H1 (cell line): ENCODE measurements around the gene GGT6. TPM values are rescaled to one million over a fixed set of nuclear protein-coding genes. Genes with fewer than 3 reads are reported as not detected.

Experiments
- CTCF ChIA-PET: fragments of 300-600 bp; sonication (Branson Sonifier 250); formaldehyde crosslinking; loops from one replicate; lab custom pipeline; 2021; ENCODE audit not compliant: partially characterized antibody; lab: Charles Lee
- POLR2A ChIA-PET: fragments of 300-600 bp; sonication (Branson Sonifier 250); formaldehyde crosslinking; loops from one replicate; lab custom pipeline; 2021; ENCODE audit warnings: inconsistent platforms; ENCODE audit not compliant: partially characterized antibody; lab: Charles Lee
- DNase-seq, 2 experiments: peaks; one replicate each; pipeline versions ENCODE4 v3.0.0 to v3.0.0-alpha.2; 2010 to 2022; ENCODE audit warnings: low spot score in 2 of 2, low read depth in 1 of 2, mixed read lengths in 1 of 2
- FAIRE-seq: peaks from 2 replicates; lab custom pipeline; 2011; peaks lifted over from hg19 to GRCh38; lab: Jason Lieb, UNC
- H2AFZ ChIP-seq: 2 replicates; pipeline ENCODE4 v1.8.1; 2012; ENCODE audit warnings: low read length, inconsistent platforms
- H2AK5ac ChIP-seq: 2 replicates; pipeline ENCODE4 v1.6.1; 2013; ENCODE audit warnings: low read depth, low read length
- H2BK120ac ChIP-seq: replicated peaks from 2 replicates; pipeline ENCODE3; 2013; ENCODE audit warnings: low read depth, low read length, inconsistent platforms
- H2BK12ac ChIP-seq: 2 replicates; pipeline ENCODE4 v1.6.1; 2013; ENCODE audit warnings: low read depth, low read length
- H2BK15ac ChIP-seq: 2 replicates; pipeline ENCODE4 v1.6.1; 2013; ENCODE audit warnings: low read length
- H2BK20ac ChIP-seq: 2 replicates; pipeline ENCODE4 v1.6.1; 2013; ENCODE audit warnings: low read length
- H2BK5ac ChIP-seq: 2 replicates; pipeline ENCODE4 v1.6.1; 2013; ENCODE audit warnings: low read depth, low read length
- H3K14ac ChIP-seq: 2 replicates; pipeline ENCODE4 v1.6.1; 2013; ENCODE audit warnings: inconsistent platforms; ENCODE audit not compliant: insufficient read length
- H3K18ac ChIP-seq: 2 replicates; pipeline ENCODE4 v1.6.1; 2013; ENCODE audit warnings: low read length; ENCODE audit errors: extremely low read depth
- H3K23ac ChIP-seq: 2 replicates; pipeline ENCODE4 v1.6.1; 2013; ENCODE audit warnings: inconsistent platforms; ENCODE audit not compliant: insufficient read length
- H3K23me2 ChIP-seq: 2 replicates; pipeline ENCODE4 v1.6.1; 2013; ENCODE audit warnings: low read depth, low read length
- H3K27ac ChIP-seq: 2 replicates; pipeline ENCODE4 v1.6.1; 2011; ENCODE audit warnings: low read depth, low read length, inconsistent platforms
- H3K27me3 ChIP-seq, 4 experiments: replicated peaks in 1 of 4; 1 replicate in 1 of 4; 2 replicates in 3 of 4; pipeline versions ENCODE4 v1.6.1 to v1.8.1; 2011 to 2013; ENCODE audit warnings: low read length in 3 of 4, mild to moderate bottlenecking in 3 of 4, inconsistent platforms in 2 of 4, mixed read lengths in 2 of 4, moderate library complexity in 1 of 4; ENCODE audit not compliant: control insufficient read depth in 3 of 4, insufficient read depth in 3 of 4; ENCODE audit errors: extremely low read depth in 1 of 4
- H3K36me3 ChIP-seq, 4 experiments: 2 replicates each; pipeline versions ENCODE4 v1.6.1 to v1.8.1; 2011 to 2013; ENCODE audit warnings: mild to moderate bottlenecking in 4 of 4, low read length in 3 of 4, moderate library complexity in 2 of 4, control low read depth in 1 of 4, inconsistent platforms in 1 of 4; ENCODE audit not compliant: insufficient read depth in 4 of 4, control insufficient read depth in 2 of 4
- H3K4ac ChIP-seq: replicated peaks from 2 replicates; pipeline ENCODE3; 2013; ENCODE audit warnings: low read length, low read depth, mixed read lengths, inconsistent platforms; ENCODE audit not compliant: insufficient read length
- H3K4me1 ChIP-seq, 4 experiments: replicated peaks in 1 of 4; 1 replicate in 1 of 4; 2 replicates in 3 of 4; pipeline versions ENCODE4 v1.6.1 to v1.8.1; 2011 to 2013; ENCODE audit warnings: low read length in 3 of 4, inconsistent platforms in 2 of 4, mixed read lengths in 1 of 4; ENCODE audit not compliant: insufficient read depth in 4 of 4, control insufficient read depth in 3 of 4
- H3K4me2 ChIP-seq, 2 experiments: 2 replicates each; pipeline versions ENCODE4 v1.6.1 to v1.8.1; 2011 to 2013; ENCODE audit warnings: low read depth in 2 of 2, low read length in 2 of 2, control low read depth in 1 of 2, inconsistent platforms in 1 of 2, mild to moderate bottlenecking in 1 of 2; ENCODE audit not compliant: insufficient read depth in 1 of 2
- H3K4me3 ChIP-seq, 4 experiments: fragments of 200-600, 300-600 bp in 1 of 4; sonication (generic), shearing (Covaris generic), sonication (Bioruptor Twin) in 1 of 4; 2 replicates each; pipeline versions ENCODE4 v1.5.1 to v1.8.1; 2011 to 2016; ENCODE audit warnings: low read length in 4 of 4, low read depth in 3 of 4, control low read depth in 2 of 4, inconsistent platforms in 2 of 4, mild to moderate bottlenecking in 2 of 4, mixed read lengths in 1 of 4, moderate library complexity in 1 of 4; ENCODE audit not compliant: insufficient read depth in 2 of 4; ENCODE audit errors: extremely low read depth in 1 of 4
- H3K56ac ChIP-seq: replicated peaks from 2 replicates; pipeline ENCODE3; 2013; ENCODE audit warnings: low read depth, mild to moderate bottlenecking, mixed read lengths, low read length, inconsistent platforms; ENCODE audit not compliant: insufficient read length
- H3K79me1 ChIP-seq: 2 replicates; pipeline ENCODE4 v1.6.1; 2013; ENCODE audit warnings: low read depth, low read length, control low read depth
- H3K79me2 ChIP-seq, 2 experiments: 2 replicates each; pipeline versions ENCODE4 v1.6.1 to v1.8.1; 2012 to 2013; ENCODE audit warnings: low read length in 2 of 2, mild to moderate bottlenecking in 2 of 2, inconsistent platforms in 1 of 2; ENCODE audit not compliant: insufficient read depth in 2 of 2, control insufficient read depth in 1 of 2
- H3K9ac ChIP-seq, 4 experiments: replicated peaks in 1 of 4; 1 replicate in 1 of 4; 2 replicates in 3 of 4; pipeline versions ENCODE4 v1.6.1 to v1.8.1; 2011 to 2013; ENCODE audit warnings: low read depth in 3 of 4, low read length in 3 of 4, control low read depth in 2 of 4, mild to moderate bottlenecking in 2 of 4, moderate library complexity in 2 of 4, inconsistent platforms in 1 of 4; ENCODE audit errors: extremely low read depth in 1 of 4
- H3K9me3 ChIP-seq, 2 experiments: 2 replicates each; pipeline versions ENCODE4 v1.6.1 to v1.8.1; 2012 to 2013; ENCODE audit warnings: mild to moderate bottlenecking in 2 of 2, moderate library complexity in 2 of 2, control low read depth in 1 of 2, inconsistent platforms in 1 of 2, low read depth in 1 of 2, low read length in 1 of 2, mixed read lengths in 1 of 2; ENCODE audit not compliant: insufficient read depth in 2 of 2
- H4K20me1 ChIP-seq, 2 experiments: replicated peaks in 1 of 2; 2 replicates each; pipeline versions ENCODE3 to v1.8.1; 2011 to 2013; ENCODE audit warnings: inconsistent platforms in 2 of 2, low read length in 2 of 2, mild to moderate bottlenecking in 1 of 2; ENCODE audit not compliant: insufficient read depth in 2 of 2, control insufficient read depth in 1 of 2
- H4K5ac ChIP-seq: 2 replicates; pipeline ENCODE4 v1.6.1; 2013; ENCODE audit warnings: low read length, low read depth, mixed read lengths, inconsistent platforms; ENCODE audit not compliant: insufficient read length
- H4K8ac ChIP-seq: 2 replicates; pipeline ENCODE4 v1.8.0; 2013; ENCODE audit warnings: mild to moderate bottlenecking, moderate library complexity, low read length, inconsistent platforms; ENCODE audit not compliant: insufficient read depth; ENCODE audit errors: extremely low read depth
- H4K91ac ChIP-seq: replicated peaks from 2 replicates; pipeline ENCODE3; 2013; ENCODE audit warnings: low read length, mixed read lengths, inconsistent platforms; ENCODE audit not compliant: insufficient read length
- HDAC2 ChIP-seq, 2 experiments: fragments of 300-600 bp in 1 of 2; sonication (generic) in 1 of 2; IDR thresholded peaks; 2 replicates each; pipeline ENCODE4 v1.6.1; 2011 to 2012; ENCODE audit warnings: low read depth in 2 of 2, low read length in 2 of 2, mild to moderate bottlenecking in 2 of 2, moderate library complexity in 2 of 2, borderline replicate concordance in 1 of 2, inconsistent platforms in 1 of 2
- JUND ChIP-seq: IDR thresholded peaks from 2 replicates; pipeline ENCODE4 v1.6.1; 2011; ENCODE audit warnings: mild to moderate bottlenecking, improper control_type of control experiment, low read length
- WGBS, 2 experiments: shearing (Covaris generic) in 1 of 2; methylation state at CpG; one replicate each; pipeline versions ENCODE4 v1.1.6 to v1.1.7; 2013 to 2015; ENCODE audit warnings: low lambda C conversion rate in 2 of 2, mixed read lengths in 2 of 2, inconsistent platforms in 1 of 2, low coverage in 1 of 2, missing lambda C conversion rate in 1 of 2; ENCODE audit not compliant: insufficient replicate concordance in 2 of 2, insufficient coverage in 1 of 2, insufficient read length in 1 of 2; ENCODE audit errors: extremely low coverage in 1 of 2, missing lambda C conversion rate in 1 of 2; 5-methylcytosine and 5-hydroxymethylcytosine counted together
- polyA plus RNA-seq, 7 experiments: library from polyadenylated mRNA; depleted of rRNA in 3 of 7; stranded (reverse) in 5 of 7; unstranded in 2 of 7; fragments of >200 nt in 5 of 7; fragments of 200-250 nt in 2 of 7; gene quantifications; 1 replicate in 5 of 7; 2 replicates in 1 of 7; 4 replicates in 1 of 7; pipeline versions ENCODE4 v1.2.1 to v1.2.3, GENCODE V29; 2011 to 2013; ENCODE audit warnings: missing spikeins in 2 of 7, mixed read lengths in 2 of 7
- total RNA-seq: library from RNA; stranded (reverse); fragmentation: NEBNext Ultra II Directional; extraction: Animal tissue kit (Norgen Biotek cat#: 25700); gene quantifications from 2 replicates; pipeline ENCODE4 v1.2.1, GENCODE V29; 2021

GGT6 gene
- total and polyA plus RNA-seq, 2 of the 8 experiments (the other 6 are each of a cell fraction or from before 2014, with no cell fraction given), result 0.18 TPM; not detected in 1

DNA sequence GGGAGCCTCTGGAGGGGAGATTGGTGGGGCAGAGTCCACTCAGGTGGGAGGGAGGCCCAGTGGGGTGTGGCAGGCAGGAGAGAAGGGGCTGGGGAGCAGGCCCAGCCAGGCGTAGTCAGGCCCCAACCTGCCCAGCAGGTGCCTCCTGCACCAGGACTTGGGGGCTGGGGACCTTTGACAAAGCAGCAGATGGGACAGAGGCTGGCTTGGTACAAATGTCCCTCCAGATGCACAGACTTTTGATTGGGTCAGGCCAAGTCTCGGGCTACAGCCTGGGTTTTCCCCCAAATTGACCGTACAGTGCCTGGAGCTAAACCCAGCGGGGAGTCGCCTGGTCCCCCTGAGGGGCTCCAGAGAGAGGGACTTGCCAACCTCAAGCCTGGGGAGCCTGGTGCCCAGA lies 411 bp downstream of the GGT6 start:
- no peaks in the 10 kb centered on the region for H3K9me3 ChIP-seq
- H2BK15ac ChIP-seq, result no peak overlapping the region; the same call in 1 of the 2 replicates
- H3K14ac ChIP-seq, result no peak overlapping the region
- H3K9ac ChIP-seq, result no peak overlapping the region; a peak in 1 of 7 replicates
- no peak overlapping the region for H3K23ac ChIP-seq
- no peak overlapping the region for H3K56ac ChIP-seq
- H3K4me1 ChIP-seq, result peaks cover 6 to 14% (median 7%) of the 10 kb centered on the region in 4 experiments; a peak in 6 of 7 replicates
- H3K79me1 ChIP-seq, result no peaks in the 10 kb centered on the region
- no peak overlapping the region for H3K4me3 ChIP-seq
- no peaks in the 10 kb centered on the region for H4K20me1 ChIP-seq
- TF ChIP-seq JUND (no peak), HDAC2 (IDR thresholded peaks at IDR 0.05; ENCODE audit: borderline replicate concordance in 1 of 2, low read depth in 2 of 2, low read length in 2 of 2) (no peak)
- POLR2A ChIA-PET, result interaction anchor here (0.6 to 32.8 kb wide), 4 partner anchors 8 to 72 kb away, joined by 3 to 546 read pairs (median 3); no protein-coding TSS in a partner anchor
- no peaks in the 10 kb centered on the region for H3K36me3 ChIP-seq
- no peak overlapping the region for H2BK20ac ChIP-seq
- WGBS, 2 experiments, result 78% methylated on average over 5 of the region's 5 CpGs; no CpG with 5 or more reads in 1 of the 2 experiments
- no peak overlapping the region for H3K27ac ChIP-seq
- no peak overlapping the region for H3K4me2 ChIP-seq
- no peak overlapping the region for H2AK5ac ChIP-seq
- no peak overlapping the region for H3K4ac ChIP-seq
- FAIRE-seq, result no peak
- peak overlapping the region; percentile 39; the same call in 1 of the 2 replicates for H2BK12ac ChIP-seq
- H2BK5ac ChIP-seq, result no peak overlapping the region
- no peaks in the 10 kb centered on the region for H3K27me3 ChIP-seq
- no peak for DNase-seq
- H4K91ac ChIP-seq, result no peak overlapping the region
- peaks cover 4% of the 10 kb centered on the region; the same call in 1 of the 2 replicates for H3K23me2 ChIP-seq
- no peak overlapping the region for H4K5ac ChIP-seq
- peaks cover 0 to 2% of the 10 kb centered on the region in 2 experiments; a peak in 3 of 4 replicates for H3K79me2 ChIP-seq
- no peak overlapping the region for H2BK120ac ChIP-seq
- no peak overlapping the region for H2AFZ ChIP-seq
- no peak overlapping the region for H3K18ac ChIP-seq
- no peak overlapping the region for H4K8ac ChIP-seq
- CTCF ChIA-PET, result interaction anchor here (0.8 to 4.1 kb wide), 11 partner anchors 11 to 139 kb away, joined by 3 to 32 read pairs (median 3); no protein-coding TSS in a partner anchor
